T-helper 1 cell (primary cell): ENCODE measurements around the gene CHODL.

Experiments used
- DNase-seq, 5 donors: peaks; one replicate each; pipeline ENCODE4 v3.0.0-alpha.2; 2012 to 2020

The CHODL gene

GRCh38 chr21:18294100-18294499 lies 49.5 kb downstream of the CHODL start:
- DNase-seq, result no peak

- no peak for DNase-seq
These were observed 53.6 kb downstream of the CHODL start for GRCh38 chr21:18298228-18298627.
